BJ (cell line): ENCODE data around the gene SPINK7. TPM values are rescaled to one million over a fixed set of nuclear protein-coding genes. Genes with fewer than 3 reads are reported as not detected.
A peak's percentile ranks its signal among the peaks of the same experiment; 100 is the strongest.
"Not testable (repeated sequence)": the region's sequence is repeated elsewhere in the genome, so short reads cannot be mapped to it uniquely, and the experiment has no call there.

Experiments
- CTCF ChIA-PET: fragments of 350-600 bp; formaldehyde crosslinking; extraction: SDS; loops from one replicate; lab custom pipeline; 2021; ENCODE audit warnings: antibody characterized with exemption, inconsistent platforms; lab: Yijun Ruan, JAX
- POLR2A ChIA-PET: fragments of 300-600 bp; sonication (Branson Sonifier 250); formaldehyde crosslinking; extraction: SDS; loops from one replicate; lab custom pipeline; 2021; ENCODE audit warnings: antibody characterized with exemption; lab: Charles Lee
- DNase-seq: peaks from one replicate; pipeline ENCODE4 v3.0.0-alpha.2; 2011; ENCODE audit warnings: low read depth
- H3K27me3 ChIP-seq: 2 replicates; pipeline ENCODE4 v1.6.0; 2011; ENCODE audit warnings: low read length; ENCODE audit not compliant: control insufficient read depth, insufficient read depth
- H3K36me3 ChIP-seq: 2 replicates; pipeline ENCODE4 v1.5.1; 2011; ENCODE audit warnings: low read length; ENCODE audit not compliant: control insufficient read depth, insufficient read depth
- H3K4me3 ChIP-seq: 2 replicates; pipeline ENCODE4 v1.5.1; 2011; ENCODE audit warnings: low read depth, mild to moderate bottlenecking, control low read depth, low read length
- CTCF ChIP-seq: IDR thresholded peaks from 2 replicates; pipeline ENCODE4 v1.5.1; 2011; ENCODE audit warnings: low read depth, mild to moderate bottlenecking, control low read depth, inconsistent platforms, low read length, moderate library complexity; ENCODE audit not compliant: insufficient read depth
- polyA plus RNA-seq: library from polyadenylated mRNA; depleted of rRNA; stranded (reverse); fragments of >200 nt; gene quantifications from 2 replicates; pipeline ENCODE4 v1.2.3, GENCODE V29; 2011

The SPINK7 gene
- polyA plus RNA-seq, 1 experiment: not detected

GRCh38 chr5:148311484-148311883, 739 bp upstream of the SPINK7 start:
- ChIA-PET CTCF (interaction anchor here (1.0 kb wide), 1 partner anchor 63 kb away, joined by 3 read pairs; no protein-coding TSS in a partner anchor), POLR2A (no interaction called here)
- no peak overlapping the region for H3K4me3 ChIP-seq
- H3K27me3 ChIP-seq: no peaks in the 10 kb centered on the region
- no peaks in the 10 kb centered on the region for H3K36me3 ChIP-seq
- no peak for TF ChIP-seq CTCF
- DNase-seq: no peak

- ChIA-PET POLR2A (no interaction called here), CTCF (interaction anchor here (1.1 kb wide), 1 partner anchor 23 kb away, joined by 3 read pairs; no protein-coding TSS in a partner anchor)
- DNase-seq: no peak
- no peak for TF ChIP-seq CTCF
- H3K27me3 ChIP-seq: no peaks in the 10 kb centered on the region
- no peak overlapping the region for H3K4me3 ChIP-seq
- H3K36me3 ChIP-seq: no peaks in the 10 kb centered on the region
Measured at GRCh38 chr5:148314187-148314586, 2.0 kb downstream of the SPINK7 start.

- no peak for TF ChIP-seq CTCF
- DNase-seq: no peak
- ChIA-PET POLR2A (no interaction called here), CTCF (interaction anchor here (1.1 kb wide), 1 partner anchor 24 kb away, joined by 3 read pairs; no protein-coding TSS in a partner anchor)
- no peaks in the 10 kb centered on the region for H3K27me3 ChIP-seq
- H3K36me3 ChIP-seq: no peaks in the 10 kb centered on the region
- H3K4me3 ChIP-seq: no peak overlapping the region
Measured at GRCh38 chr5:148314731-148315130, 2.5 kb downstream of the SPINK7 start.

GRCh38 chr5:148320011-148320963, 8.1 kb downstream of the SPINK7 start:
- DNase-seq, H3K27me3 ChIP-seq, CTCF ChIA-PET, H3K36me3 ChIP-seq, POLR2A ChIA-PET: not testable (repeated sequence)
- H3K4me3 ChIP-seq: peak overlapping the region; percentile 7; the same call in 1 of the 2 replicates

- no peak for DNase-seq
- H3K4me3 ChIP-seq: no peak overlapping the region
- ChIA-PET POLR2A (no interaction called here), CTCF (no interaction called here)
- H3K27me3 ChIP-seq: no peaks in the 10 kb centered on the region
- no peaks in the 10 kb centered on the region for H3K36me3 ChIP-seq
- no peak for TF ChIP-seq CTCF
Measured at GRCh38 chr5:148333262-148333849, 21.1 kb downstream of the SPINK7 start.
